HEK293 (cell line): ENCODE measurements around the gene HOXB9.
A peak's percentile ranks its signal among the peaks of the same experiment; 100 is the strongest.

Experiments used
- CTCF ChIA-PET: fragments of 350-600 bp; formaldehyde crosslinking; extraction: SDS; loops from one replicate; lab custom pipeline; 2021; ENCODE audit warnings: antibody characterized with exemption; lab: Yijun Ruan, JAX
- POLR2A ChIA-PET: fragments of 300-600 bp; formaldehyde crosslinking; extraction: SDS; loops from one replicate; lab custom pipeline; 2020; ENCODE audit warnings: antibody characterized with exemption, inconsistent platforms; lab: Yijun Ruan, JAX
- H3K27ac ChIP-seq: fragments of 200-500 bp; sonication (Bioruptor generic); 2 replicates; pipeline ENCODE4 v1.5.1; 2014; ENCODE audit warnings: low read depth, low read length, control low read depth, inconsistent platforms; ENCODE audit errors: extremely low read depth
- H3K36me3 ChIP-seq, 2 experiments: fragments of 200-500 bp in 1 of 2; sonication (Bioruptor generic) in 1 of 2; 1 replicate in 1 of 2; 2 replicates in 1 of 2; pipeline ENCODE4 v1.5.1; 2014 to 2017; ENCODE audit warnings: inconsistent platforms in 2 of 2, low read length in 2 of 2; ENCODE audit not compliant: control insufficient read depth in 2 of 2, insufficient read depth in 1 of 2
- H3K4me1 ChIP-seq: fragments of 200-500 bp; sonication (Bioruptor generic); 2 replicates; pipeline ENCODE4 v1.5.1; 2014; ENCODE audit warnings: mild to moderate bottlenecking, low read length, inconsistent platforms; ENCODE audit not compliant: control insufficient read depth, insufficient read depth
- H3K4me3 ChIP-seq: 2 replicates; pipeline ENCODE4 v1.5.1; 2011; ENCODE audit warnings: low read depth, mild to moderate bottlenecking, control low read depth, low read length, moderate library complexity
- H3K9me3 ChIP-seq: fragments of 200-500 bp; sonication (Bioruptor generic); 2 replicates; pipeline ENCODE4 v1.5.1; 2014; ENCODE audit warnings: low read depth, low read length, inconsistent platforms; ENCODE audit not compliant: control insufficient read depth, insufficient read depth
- INSM2 ChIP-seq: fragments of 450-650 bp; formaldehyde crosslinking; IDR thresholded peaks from 2 replicates; pipeline ENCODE4 v1.5.1; 2016; ENCODE audit warnings: missing biosample characterization, missing genetic modification characterization
- MYNN ChIP-seq: fragments of 450-650 bp; formaldehyde crosslinking; IDR thresholded peaks from 2 replicates; pipeline ENCODE4 v1.5.1; 2016; ENCODE audit warnings: missing biosample characterization, missing genetic modification characterization, borderline replicate concordance
- SALL2 ChIP-seq: fragments of 450-650 bp; formaldehyde crosslinking; IDR thresholded peaks from 2 replicates; pipeline ENCODE4 v1.5.0; 2017; ENCODE audit warnings: missing biosample characterization, mild to moderate bottlenecking, missing genetic modification characterization, borderline replicate concordance
- ZBTB17 ChIP-seq: fragments of 450-650 bp; formaldehyde crosslinking; IDR thresholded peaks from 2 replicates; pipeline ENCODE4 v1.5.1; 2016; ENCODE audit warnings: missing biosample characterization, missing genetic modification characterization
- ZFP37 ChIP-seq: fragments of 450-650 bp; formaldehyde crosslinking; IDR thresholded peaks from 2 replicates; pipeline ENCODE4 v1.5.1; 2016; ENCODE audit warnings: missing biosample characterization, missing genetic modification characterization
- ZNF114 ChIP-seq: fragments of 450-650 bp; formaldehyde crosslinking; IDR thresholded peaks from 2 replicates; pipeline ENCODE4 v1.5.0; 2017; ENCODE audit warnings: missing biosample characterization, missing genetic modification characterization
- ZNF140 ChIP-seq: fragments of 450-650 bp; formaldehyde crosslinking; IDR thresholded peaks from 2 replicates; pipeline ENCODE4 v1.5.1; 2016; ENCODE audit warnings: missing biosample characterization, missing genetic modification characterization
- ZNF146 ChIP-seq: fragments of 450-650 bp; formaldehyde crosslinking; IDR thresholded peaks from 2 replicates; pipeline ENCODE4 v1.5.1; 2016; ENCODE audit warnings: missing biosample characterization, missing genetic modification characterization
- ZNF148 ChIP-seq: fragments of 450-650 bp; formaldehyde crosslinking; IDR thresholded peaks from 2 replicates; pipeline ENCODE4 v1.5.0; 2017; ENCODE audit warnings: missing biosample characterization, missing genetic modification characterization, borderline replicate concordance
- ZNF23 ChIP-seq: fragments of 450-650 bp; formaldehyde crosslinking; IDR thresholded peaks from 2 replicates; pipeline ENCODE4 v1.5.1; 2016; ENCODE audit warnings: missing biosample characterization, missing genetic modification characterization, borderline replicate concordance
- ZNF280D ChIP-seq: fragments of 450-650 bp; formaldehyde crosslinking; IDR thresholded peaks from 2 replicates; pipeline ENCODE4 v1.5.1; 2016; ENCODE audit warnings: missing biosample characterization, missing genetic modification characterization
- ZNF335 ChIP-seq: fragments of 450-650 bp; formaldehyde crosslinking; conservative IDR thresholded peaks from 2 replicates; pipeline ENCODE4 v1.5.1; 2016; ENCODE audit warnings: missing biosample characterization, missing genetic modification characterization
- ZNF501 ChIP-seq: fragments of 450-650 bp; formaldehyde crosslinking; IDR thresholded peaks from 2 replicates; pipeline ENCODE4 v1.5.1; 2016; ENCODE audit warnings: missing biosample characterization, missing genetic modification characterization
- ZNF623 ChIP-seq: fragments of 450-650 bp; formaldehyde crosslinking; IDR thresholded peaks from 2 replicates; pipeline ENCODE4 v1.5.1; 2016; ENCODE audit warnings: missing biosample characterization, missing genetic modification characterization
- ZNF660 ChIP-seq: fragments of 450-650 bp; IDR thresholded peaks from 2 replicates; pipeline ENCODE4 v1.5.1; 2018; ENCODE audit warnings: missing biosample characterization, mild to moderate bottlenecking, missing genetic modification characterization
- ZNF777 ChIP-seq: fragments of 450-650 bp; formaldehyde crosslinking; IDR thresholded peaks from 2 replicates; pipeline ENCODE4 v1.5.1; 2017; ENCODE audit warnings: missing biosample characterization, missing genetic modification characterization, borderline replicate concordance
- TF ChIP-seq, protein P1 (sequence below): fragments of 450-650 bp; formaldehyde crosslinking; IDR thresholded peaks from 2 replicates; pipeline ENCODE4 v1.5.1; 2017; ENCODE audit warnings: missing biosample characterization, missing genetic modification characterization
- TF ChIP-seq, protein P2 (sequence below): fragments of 450-650 bp; formaldehyde crosslinking; IDR thresholded peaks from 2 replicates; pipeline ENCODE4 v1.5.1; 2016; ENCODE audit warnings: missing biosample characterization, missing genetic modification characterization, borderline replicate concordance

HOXB9 gene

DNA sequence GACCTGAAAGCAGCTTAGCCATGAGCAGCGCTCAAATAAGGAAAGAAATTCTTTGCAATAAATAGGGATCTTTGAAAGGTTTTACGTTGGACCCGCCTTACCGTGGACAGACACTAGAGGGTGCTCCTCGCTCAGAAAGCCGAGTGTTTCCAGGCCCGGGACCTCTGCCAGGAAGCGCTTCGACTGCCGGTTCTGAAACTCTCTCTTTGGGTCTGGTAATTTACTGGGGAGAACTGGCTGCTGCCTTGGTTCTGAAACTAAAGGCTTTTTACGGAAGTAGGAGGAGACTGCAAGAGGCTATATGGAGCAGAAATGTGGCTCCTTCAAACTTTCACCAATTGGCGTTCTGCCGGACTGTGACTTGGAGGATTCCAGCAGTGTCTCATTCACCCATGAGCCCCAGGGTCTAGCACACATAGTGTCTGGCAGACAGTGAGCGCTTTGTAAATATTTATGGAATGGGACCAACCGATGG lies 45.6 kb upstream of the HOXB9 start (continued):
- no peak for TF ChIP-seq ZNF280D (tag by site-specific recombination)
- TF ChIP-seq ZNF660, result peak; percentile 81
- TF ChIP-seq ZBTB17 (tag by site-specific recombination), result peak; percentile 88
- no peak for TF ChIP-seq MYNN (tag by site-specific recombination)
- TF ChIP-seq ZNF335 (tag by site-specific recombination), result peak; percentile 83
- TF ChIP-seq ZNF23 (tag by site-specific recombination), result no peak
- peak; percentile 44; the same call in 1 of the 2 replicates for TF ChIP-seq ZFP37 (tag by site-specific recombination)
- no peak for TF ChIP-seq ZNF140 (tag by site-specific recombination)
- TF ChIP-seq ZNF501 (tag by site-specific recombination), result 0 out of 2 replicates have a peak, but pooled peaks have one; percentile 13
- peak; percentile 28; the same call in 1 of the 2 replicates for TF ChIP-seq INSM2 (tag by site-specific recombination)

DNA sequence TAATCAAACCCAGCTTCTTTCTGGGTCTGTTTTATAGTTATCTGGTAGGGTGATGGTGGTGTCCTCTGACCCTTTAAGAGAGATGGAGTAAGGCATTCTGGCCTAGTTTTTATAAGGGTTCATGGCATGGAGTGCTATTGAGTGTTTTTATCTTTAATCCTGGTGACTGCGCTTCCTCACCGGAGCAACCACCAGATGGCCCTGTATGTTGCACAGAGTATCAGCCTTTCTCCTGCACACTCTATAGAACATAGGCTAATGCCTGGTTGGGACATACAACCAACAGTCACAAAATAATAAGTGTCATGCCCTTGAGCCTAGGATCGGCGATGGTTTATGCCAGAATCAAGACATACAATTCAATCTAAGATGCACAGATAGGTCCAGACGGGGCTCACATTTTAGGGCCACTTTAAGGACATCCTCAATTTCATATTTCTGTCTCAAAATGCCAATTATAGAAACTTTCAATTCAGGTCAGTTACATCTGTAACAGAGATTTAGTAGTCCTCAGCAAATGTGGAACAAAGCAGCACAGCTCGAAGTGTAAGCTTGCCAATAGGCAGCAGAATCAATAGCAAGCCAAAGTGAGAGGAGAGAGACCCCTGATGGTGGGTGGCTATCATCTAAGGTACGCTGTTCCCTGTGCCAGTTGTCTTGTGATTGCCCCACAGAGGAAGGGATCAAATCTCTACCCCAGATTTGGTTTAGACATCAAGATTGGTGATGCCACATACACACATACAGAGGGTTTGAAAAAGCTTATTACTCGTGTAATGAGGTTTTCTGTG lies 37.2 kb upstream of the HOXB9 start:
- Histone ChIP-seq H3K9me3 (no peaks in the 10 kb centered on the region), H3K27ac (no peak overlapping the region), H3K4me1 (no peaks in the 10 kb centered on the region), H3K36me3 (no peaks in the 10 kb centered on the region; a peak in 1 of 3 replicates), H3K4me3 (no peak overlapping the region)
- ChIA-PET CTCF (interaction anchor here (0.9 to 2.7 kb wide), 8 partner anchors 8 to 216 kb away, joined by 3 to 15 read pairs (median 4); no protein-coding TSS in a partner anchor), POLR2A (no interaction called here)
- TF ChIP-seq ZNF148 (tag by site-specific recombination) (no peak), ZNF146 (tag by site-specific recombination) (no peak)

- ChIA-PET POLR2A (no interaction called here), CTCF (interaction anchor here (1.2 to 2.2 kb wide), 3 partner anchors 14 to 23 kb away, joined by 3 to 11 read pairs (median 5); no protein-coding TSS in a partner anchor)
- Histone ChIP-seq H3K4me1 (no peaks in the 10 kb centered on the region), H3K27ac (no peak overlapping the region), H3K36me3 (no peaks in the 10 kb centered on the region; a peak in 1 of 3 replicates), H3K9me3 (no peaks in the 10 kb centered on the region), H3K4me3 (no peak overlapping the region)
- TF ChIP-seq, protein P1, sequence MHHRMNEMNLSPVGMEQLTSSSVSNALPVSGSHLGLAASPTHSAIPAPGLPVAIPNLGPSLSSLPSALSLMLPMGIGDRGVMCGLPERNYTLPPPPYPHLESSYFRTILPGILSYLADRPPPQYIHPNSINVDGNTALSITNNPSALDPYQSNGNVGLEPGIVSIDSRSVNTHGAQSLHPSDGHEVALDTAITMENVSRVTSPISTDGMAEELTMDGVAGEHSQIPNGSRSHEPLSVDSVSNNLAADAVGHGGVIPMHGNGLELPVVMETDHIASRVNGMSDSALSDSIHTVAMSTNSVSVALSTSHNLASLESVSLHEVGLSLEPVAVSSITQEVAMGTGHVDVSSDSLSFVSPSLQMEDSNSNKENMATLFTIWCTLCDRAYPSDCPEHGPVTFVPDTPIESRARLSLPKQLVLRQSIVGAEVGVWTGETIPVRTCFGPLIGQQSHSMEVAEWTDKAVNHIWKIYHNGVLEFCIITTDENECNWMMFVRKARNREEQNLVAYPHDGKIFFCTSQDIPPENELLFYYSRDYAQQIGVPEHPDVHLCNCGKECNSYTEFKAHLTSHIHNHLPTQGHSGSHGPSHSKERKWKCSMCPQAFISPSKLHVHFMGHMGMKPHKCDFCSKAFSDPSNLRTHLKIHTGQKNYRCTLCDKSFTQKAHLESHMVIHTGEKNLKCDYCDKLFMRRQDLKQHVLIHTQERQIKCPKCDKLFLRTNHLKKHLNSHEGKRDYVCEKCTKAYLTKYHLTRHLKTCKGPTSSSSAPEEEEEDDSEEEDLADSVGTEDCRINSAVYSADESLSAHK (tag by site-specific recombination), result no peak
- TF ChIP-seq ZNF114 (no peak), ZNF146 (tag by site-specific recombination) (no peak), SALL2 (no peak), ZNF777 (tag by site-specific recombination) (no peak), ZNF623 (tag by site-specific recombination) (no peak)
- TF ChIP-seq, protein P2, sequence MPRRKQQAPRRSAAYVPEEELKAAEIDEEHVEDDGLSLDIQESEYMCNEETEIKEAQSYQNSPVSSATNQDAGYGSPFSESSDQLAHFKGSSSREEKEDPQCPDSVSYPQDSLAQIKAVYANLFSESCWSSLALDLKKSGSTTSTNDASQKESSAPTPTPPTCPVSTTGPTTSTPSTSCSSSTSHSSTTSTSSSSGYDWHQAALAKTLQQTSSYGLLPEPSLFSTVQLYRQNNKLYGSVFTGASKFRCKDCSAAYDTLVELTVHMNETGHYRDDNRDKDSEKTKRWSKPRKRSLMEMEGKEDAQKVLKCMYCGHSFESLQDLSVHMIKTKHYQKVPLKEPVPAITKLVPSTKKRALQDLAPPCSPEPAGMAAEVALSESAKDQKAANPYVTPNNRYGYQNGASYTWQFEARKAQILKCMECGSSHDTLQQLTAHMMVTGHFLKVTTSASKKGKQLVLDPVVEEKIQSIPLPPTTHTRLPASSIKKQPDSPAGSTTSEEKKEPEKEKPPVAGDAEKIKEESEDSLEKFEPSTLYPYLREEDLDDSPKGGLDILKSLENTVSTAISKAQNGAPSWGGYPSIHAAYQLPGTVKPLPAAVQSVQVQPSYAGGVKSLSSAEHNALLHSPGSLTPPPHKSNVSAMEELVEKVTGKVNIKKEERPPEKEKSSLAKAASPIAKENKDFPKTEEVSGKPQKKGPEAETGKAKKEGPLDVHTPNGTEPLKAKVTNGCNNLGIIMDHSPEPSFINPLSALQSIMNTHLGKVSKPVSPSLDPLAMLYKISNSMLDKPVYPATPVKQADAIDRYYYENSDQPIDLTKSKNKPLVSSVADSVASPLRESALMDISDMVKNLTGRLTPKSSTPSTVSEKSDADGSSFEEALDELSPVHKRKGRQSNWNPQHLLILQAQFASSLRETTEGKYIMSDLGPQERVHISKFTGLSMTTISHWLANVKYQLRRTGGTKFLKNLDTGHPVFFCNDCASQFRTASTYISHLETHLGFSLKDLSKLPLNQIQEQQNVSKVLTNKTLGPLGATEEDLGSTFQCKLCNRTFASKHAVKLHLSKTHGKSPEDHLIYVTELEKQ, result no peak
Measured at GRCh38 chr17:48655913-48656312, 29.8 kb upstream of the HOXB9 start.
